Nephron (organoid): ENCODE results near the gene ZBTB20.
A peak's percentile ranks its signal among the peaks of the same experiment; 100 is the strongest.

ENCODE experiments used
- H3K27ac Mint-ChIP-seq, 3 experiments: 2 replicates each; pipeline ENCODE4 v1.8.0; 2020; ENCODE audit warnings: mixed read lengths in 3 of 3, mild to moderate bottlenecking in 2 of 3, moderate library complexity in 1 of 3
- H3K27me3 Mint-ChIP-seq: 2 replicates; pipeline ENCODE4 v1.8.0; 2021; ENCODE audit warnings: low read depth, mild to moderate bottlenecking, moderate library complexity, mixed read lengths
- H3K36me3 Mint-ChIP-seq: 2 replicates; pipeline ENCODE4 v1.8.0; 2020; ENCODE audit warnings: low read depth, mixed read lengths
- H3K4me1 Mint-ChIP-seq: 2 replicates; pipeline ENCODE4 v1.8.0; 2020; ENCODE audit warnings: mixed read lengths
- H3K4me3 Mint-ChIP-seq, 3 experiments: 2 replicates each; pipeline ENCODE4 v1.8.0; 2020; ENCODE audit warnings: mild to moderate bottlenecking in 3 of 3, mixed read lengths in 3 of 3, moderate library complexity in 2 of 3
- H3K9me3 Mint-ChIP-seq: 2 replicates; pipeline ENCODE4 v1.8.0; 2020; ENCODE audit warnings: mixed read lengths
- CTCF ChIP-seq, 3 experiments: fragments of 200-600 bp; sonication (generic); IDR thresholded peaks; one replicate each; pipeline ENCODE4 v1.5.0; 2021; ENCODE audit warnings: antibody characterized with exemption in 3 of 3; ENCODE audit not compliant: unreplicated experiment in 3 of 3

Gene ZBTB20

GRCh38 chr3:115098354-115099073, 48.6 kb downstream of the ZBTB20 start:
- Mint-ChIP-seq H3K27ac (peak overlapping the region in 2 of 3 experiments; percentile 92 to 93), H3K9me3 (no peaks in the 10 kb centered on the region), H3K27me3 (no peaks in the 10 kb centered on the region), H3K36me3 (peaks cover 6% of the 10 kb centered on the region), H3K4me1 (peaks cover 33% of the 10 kb centered on the region), H3K4me3 (peak overlapping the region; percentile 62 to 82 (median 75))
- no peak for TF ChIP-seq CTCF (IDR thresholded peaks at IDR 0.05; ENCODE audit: unreplicated experiment in 3 of 3)

DNA sequence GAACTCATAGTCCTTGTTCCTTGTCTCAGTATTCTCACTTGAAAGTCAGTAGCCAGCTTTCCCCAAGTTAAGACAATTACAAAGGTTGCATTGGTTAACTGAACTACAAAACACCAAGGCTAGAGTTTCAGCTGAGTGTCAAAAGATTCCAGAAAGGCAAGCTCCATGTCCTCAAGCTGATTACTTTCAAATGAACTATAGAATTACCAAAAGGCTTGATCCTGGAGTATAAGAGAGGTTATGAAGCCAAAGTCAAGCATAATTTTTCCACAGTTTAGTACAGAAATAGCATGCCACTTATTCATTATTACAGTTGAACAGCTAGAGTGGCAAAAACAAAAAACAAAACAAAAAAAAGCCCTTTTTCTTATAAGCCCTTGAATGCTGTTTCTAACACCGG, 51.9 kb downstream of the ZBTB20 start:
- H3K27me3 Mint-ChIP-seq: no peaks in the 10 kb centered on the region
- no peak overlapping the region for H3K4me3 Mint-ChIP-seq
- peaks cover 27% of the 10 kb centered on the region for H3K4me1 Mint-ChIP-seq
- no peaks in the 10 kb centered on the region for H3K9me3 Mint-ChIP-seq
- no peak overlapping the region for H3K27ac Mint-ChIP-seq
- H3K36me3 Mint-ChIP-seq: no peaks in the 10 kb centered on the region
- TF ChIP-seq CTCF (IDR thresholded peaks at IDR 0.05; ENCODE audit: unreplicated experiment in 3 of 3): no peak

- Mint-ChIP-seq H3K36me3 (no peaks in the 10 kb centered on the region), H3K9me3 (no peaks in the 10 kb centered on the region), H3K4me1 (peaks cover 10% of the 10 kb centered on the region), H3K27me3 (no peaks in the 10 kb centered on the region), H3K4me3 (no peak overlapping the region), H3K27ac (peak overlapping the region; percentile 28 to 38 (median 28))
- TF ChIP-seq CTCF (IDR thresholded peaks at IDR 0.05; ENCODE audit: unreplicated experiment in 3 of 3): peak; percentile 78 to 81 (median 79)
Observed at GRCh38 chr3:115092220-115092791, 54.8 kb downstream of the ZBTB20 start.

DNA sequence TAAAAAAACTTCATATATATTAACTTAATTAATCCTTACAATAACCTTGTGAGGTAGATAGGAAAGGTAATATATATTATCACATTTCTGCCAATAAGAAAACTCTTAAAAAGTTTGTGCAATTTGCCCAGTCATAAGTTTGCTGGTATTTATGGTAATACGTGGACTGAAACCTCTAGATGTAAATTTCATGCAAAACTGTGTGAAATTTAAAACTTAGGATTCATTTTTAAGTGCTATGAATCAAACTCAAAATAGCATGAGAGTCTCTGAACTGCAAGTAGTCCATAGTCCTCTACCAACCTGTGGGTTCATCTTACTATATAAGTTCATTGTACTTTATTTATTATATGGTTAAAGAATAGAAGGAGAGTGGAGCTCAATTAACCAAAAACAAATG, 56.4 kb downstream of the ZBTB20 start:
- no peak for TF ChIP-seq CTCF (IDR thresholded peaks at IDR 0.05; ENCODE audit: unreplicated experiment in 3 of 3)

DNA sequence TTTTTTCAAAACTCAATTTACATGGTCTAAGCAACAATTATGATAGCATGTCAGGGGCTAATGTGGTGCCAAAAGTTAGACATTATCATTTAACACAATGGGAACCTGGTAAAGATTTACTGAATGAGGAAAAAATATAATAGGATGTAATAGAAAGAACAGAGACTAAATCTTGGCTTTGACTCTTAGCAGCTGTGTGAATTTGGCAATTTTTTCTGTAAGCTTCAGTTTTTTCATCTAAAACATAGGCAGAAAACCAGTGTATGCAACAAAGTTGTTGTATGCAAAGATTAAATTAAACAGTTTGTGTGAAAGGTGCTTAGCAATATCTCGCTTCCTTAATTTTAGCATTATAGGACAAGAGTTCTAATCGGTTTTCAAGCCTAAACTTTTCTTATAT, 57.6 kb downstream of the ZBTB20 start:
- H3K27me3 Mint-ChIP-seq: no peaks in the 10 kb centered on the region
- H3K4me1 Mint-ChIP-seq: peaks cover 19% of the 10 kb centered on the region
- no peak overlapping the region for H3K4me3 Mint-ChIP-seq
- no peak overlapping the region for H3K27ac Mint-ChIP-seq
- TF ChIP-seq CTCF (IDR thresholded peaks at IDR 0.05; ENCODE audit: unreplicated experiment in 3 of 3): no peak
- no peaks in the 10 kb centered on the region for H3K9me3 Mint-ChIP-seq
- no peaks in the 10 kb centered on the region for H3K36me3 Mint-ChIP-seq

More for the DNA sequence above, 56.4 kb downstream of the ZBTB20 start:
- no peaks in the 10 kb centered on the region for H3K27me3 Mint-ChIP-seq
- H3K36me3 Mint-ChIP-seq: no peaks in the 10 kb centered on the region
- H3K9me3 Mint-ChIP-seq: no peaks in the 10 kb centered on the region
- H3K27ac Mint-ChIP-seq: no peak overlapping the region
- H3K4me3 Mint-ChIP-seq: no peak overlapping the region
- peaks cover 14% of the 10 kb centered on the region for H3K4me1 Mint-ChIP-seq

- no peak overlapping the region for H3K4me3 Mint-ChIP-seq
- H3K9me3 Mint-ChIP-seq: no peaks in the 10 kb centered on the region
- no peak overlapping the region for H3K27ac Mint-ChIP-seq
- H3K36me3 Mint-ChIP-seq: no peaks in the 10 kb centered on the region
- peaks cover 16% of the 10 kb centered on the region for H3K4me1 Mint-ChIP-seq
- H3K27me3 Mint-ChIP-seq: no peaks in the 10 kb centered on the region
- TF ChIP-seq CTCF (IDR thresholded peaks at IDR 0.05; ENCODE audit: unreplicated experiment in 3 of 3): no peak
Observed at GRCh38 chr3:115087512-115087911, 59.6 kb downstream of the ZBTB20 start.
